WTC11 (cell line): ENCODE data around the gene ANKRD18A. TPM values are rescaled to one million over a fixed set of nuclear protein-coding genes. Genes with fewer than 3 reads are reported as not detected.

Experiments
- ATAC-seq: fragments of 200-7000 bp; cut with Tn5 transposase; 2 replicates; pipeline ENCODE4 v1.10.0; 2021; ENCODE audit warnings: mild to moderate bottlenecking, moderate library complexity
- CTCF ChIA-PET: fragments of 300-600 bp; sonication (Branson Sonifier 250); formaldehyde crosslinking; loops from one replicate; lab custom pipeline; 2021; ENCODE audit warnings: antibody characterized with exemption; lab: Charles Lee
- POLR2A ChIA-PET: fragments of 350-600 bp; sonication (Branson Sonifier 250); formaldehyde crosslinking; loops from one replicate; lab custom pipeline; 2021; ENCODE audit warnings: antibody characterized with exemption; lab: Charles Lee
- DNase-seq: peaks from one replicate; pipeline ENCODE4 v3.0.0; 2021; ENCODE audit warnings: low spot score
- H3K27ac Mint-ChIP-seq: 2 replicates; pipeline ENCODE4 v1.8.0; 2021; ENCODE audit warnings: mixed read lengths
- H3K27me3 Mint-ChIP-seq: 2 replicates; pipeline ENCODE4 v1.8.0; 2021; ENCODE audit warnings: low read depth, mild to moderate bottlenecking, moderate library complexity, mixed read lengths
- H3K36me3 Mint-ChIP-seq: 2 replicates; pipeline ENCODE4 v1.8.0; 2021; ENCODE audit warnings: mixed read lengths
- H3K4me1 Mint-ChIP-seq: 2 replicates; pipeline ENCODE4 v1.8.0; 2022; ENCODE audit warnings: mixed read lengths
- H3K4me3 Mint-ChIP-seq: 2 replicates; pipeline ENCODE4 v1.8.0; 2021; ENCODE audit warnings: mild to moderate bottlenecking, moderate library complexity, mixed read lengths
- H3K9me3 Mint-ChIP-seq: 2 replicates; pipeline ENCODE4 v1.8.0; 2021; ENCODE audit warnings: mixed read lengths
- CBFB ChIP-seq: sonication (generic); formaldehyde crosslinking; IDR thresholded peaks from 2 replicates; pipeline ENCODE4 v1.8.1; 2022; ENCODE audit warnings: mild to moderate bottlenecking, low read depth, missing genetic modification reagents
- MXD4 ChIP-seq: fragments of 250-450 bp; sonication (Bioruptor Pico); IDR thresholded peaks from 2 replicates; pipeline ENCODE4 v1.8.0; 2021; ENCODE audit warnings: mild to moderate bottlenecking, moderate library complexity, borderline replicate concordance
- MYBL2 ChIP-seq: sonication (generic); formaldehyde crosslinking; IDR thresholded peaks from 2 replicates; pipeline ENCODE4 v1.8.1; 2023; ENCODE audit warnings: mild to moderate bottlenecking, moderate library complexity, missing genetic modification reagents
- NR2C2 ChIP-seq: sonication (generic); formaldehyde crosslinking; IDR thresholded peaks from 2 replicates; pipeline ENCODE4 v1.8.0; 2022; ENCODE audit warnings: mild to moderate bottlenecking, missing genetic modification reagents
- ZNF263 ChIP-seq: sonication (generic); formaldehyde crosslinking; IDR thresholded peaks from 2 replicates; pipeline ENCODE4 v1.8.1; 2022; ENCODE audit warnings: low read depth, mild to moderate bottlenecking, moderate library complexity, missing genetic modification reagents
- ZNF671 ChIP-seq: fragments of 250-450 bp; sonication (Bioruptor Pico); IDR thresholded peaks from 2 replicates; pipeline ENCODE4 v1.8.0; 2021; ENCODE audit warnings: mild to moderate bottlenecking
- total RNA-seq: library from RNA; stranded (reverse); gene quantifications from 3 replicates; pipeline ENCODE4 v1.2.3, GENCODE V29; 2021
- TF ChIP-seq, protein P1 (sequence below): sonication (generic); formaldehyde crosslinking; IDR thresholded peaks from 2 replicates; pipeline ENCODE4 v1.8.1; 2022; ENCODE audit warnings: low read depth, mild to moderate bottlenecking, moderate library complexity, missing genetic modification reagents, borderline replicate concordance
- TF ChIP-seq, protein P2 (sequence below): sonication (generic); formaldehyde crosslinking; IDR thresholded peaks from 2 replicates; pipeline ENCODE4 v1.8.1; 2023; ENCODE audit warnings: mild to moderate bottlenecking, missing genetic modification reagents
- TF ChIP-seq, protein P3 (sequence below): sonication (generic); formaldehyde crosslinking; IDR thresholded peaks from 2 replicates; pipeline ENCODE4 v1.8.0; 2022; ENCODE audit warnings: mild to moderate bottlenecking, missing genetic modification reagents
- TF ChIP-seq, protein P4 (sequence below): sonication (generic); formaldehyde crosslinking; conservative IDR thresholded peaks from 2 replicates; pipeline ENCODE4 v1.8.1; 2023; ENCODE audit warnings: mild to moderate bottlenecking, low read depth, missing genetic modification reagents, moderate library complexity
- TF ChIP-seq, protein P5 (sequence below): fragments of 200-600 bp; IDR thresholded peaks from 2 replicates; pipeline ENCODE4 v1.8.0; 2022; ENCODE audit warnings: antibody characterized with exemption
- TF ChIP-seq, protein P6 (sequence below): sonication (generic); formaldehyde crosslinking; IDR thresholded peaks from 2 replicates; pipeline ENCODE4 v1.8.1; 2023; ENCODE audit warnings: mild to moderate bottlenecking, missing genetic modification reagents, borderline replicate concordance
- TF ChIP-seq, protein P7 (sequence below): sonication (generic); formaldehyde crosslinking; IDR thresholded peaks from 2 replicates; pipeline ENCODE4 v1.8.0; 2023; ENCODE audit warnings: mild to moderate bottlenecking, missing genetic modification reagents

The ANKRD18A gene
- total RNA-seq, 1 experiment from 2014 or later = 15.7 TPM

DNA sequence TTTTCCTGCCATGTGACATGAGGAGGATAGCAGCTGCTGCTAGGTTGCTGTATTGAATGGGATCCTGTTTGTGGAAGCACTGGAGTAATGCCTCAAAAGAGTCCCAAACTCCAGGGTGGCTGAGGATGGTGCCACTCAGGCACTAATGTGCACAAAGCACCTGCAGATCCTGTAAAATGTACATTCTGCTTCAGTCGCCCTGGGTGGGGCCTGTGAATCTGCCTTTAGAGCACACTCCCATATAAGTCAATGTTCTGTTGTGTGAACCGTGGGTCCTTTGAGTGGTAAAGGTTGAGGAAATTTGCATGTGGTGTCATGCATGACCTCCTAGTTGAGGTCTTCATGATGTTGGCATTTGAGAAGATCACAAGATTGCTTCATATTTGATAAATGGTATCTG lies 31.6 kb upstream of the ANKRD18A start:
- Mint-ChIP-seq H3K4me3 (no peak overlapping the region), H3K9me3 (peaks cover 18% of the 10 kb centered on the region), H3K27me3 (no peaks in the 10 kb centered on the region), H3K4me1 (no peaks in the 10 kb centered on the region), H3K36me3 (no peaks in the 10 kb centered on the region), H3K27ac (no peak overlapping the region)
- TF ChIP-seq ZNF671 (CRISPR knock-in tag) = no peak
- TF ChIP-seq, protein P1, sequence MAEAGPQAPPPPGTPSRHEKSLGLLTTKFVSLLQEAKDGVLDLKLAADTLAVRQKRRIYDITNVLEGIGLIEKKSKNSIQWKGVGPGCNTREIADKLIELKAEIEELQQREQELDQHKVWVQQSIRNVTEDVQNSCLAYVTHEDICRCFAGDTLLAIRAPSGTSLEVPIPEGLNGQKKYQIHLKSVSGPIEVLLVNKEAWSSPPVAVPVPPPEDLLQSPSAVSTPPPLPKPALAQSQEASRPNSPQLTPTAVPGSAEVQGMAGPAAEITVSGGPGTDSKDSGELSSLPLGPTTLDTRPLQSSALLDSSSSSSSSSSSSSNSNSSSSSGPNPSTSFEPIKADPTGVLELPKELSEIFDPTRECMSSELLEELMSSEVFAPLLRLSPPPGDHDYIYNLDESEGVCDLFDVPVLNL (CRISPR knock-in tag) = no peak
- TF ChIP-seq, protein P2, sequence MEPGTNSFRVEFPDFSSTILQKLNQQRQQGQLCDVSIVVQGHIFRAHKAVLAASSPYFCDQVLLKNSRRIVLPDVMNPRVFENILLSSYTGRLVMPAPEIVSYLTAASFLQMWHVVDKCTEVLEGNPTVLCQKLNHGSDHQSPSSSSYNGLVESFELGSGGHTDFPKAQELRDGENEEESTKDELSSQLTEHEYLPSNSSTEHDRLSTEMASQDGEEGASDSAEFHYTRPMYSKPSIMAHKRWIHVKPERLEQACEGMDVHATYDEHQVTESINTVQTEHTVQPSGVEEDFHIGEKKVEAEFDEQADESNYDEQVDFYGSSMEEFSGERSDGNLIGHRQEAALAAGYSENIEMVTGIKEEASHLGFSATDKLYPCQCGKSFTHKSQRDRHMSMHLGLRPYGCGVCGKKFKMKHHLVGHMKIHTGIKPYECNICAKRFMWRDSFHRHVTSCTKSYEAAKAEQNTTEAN (CRISPR knock-in tag) = no peak
- TF ChIP-seq MYBL2 (CRISPR knock-in tag) = no peak
- TF ChIP-seq, protein P3, sequence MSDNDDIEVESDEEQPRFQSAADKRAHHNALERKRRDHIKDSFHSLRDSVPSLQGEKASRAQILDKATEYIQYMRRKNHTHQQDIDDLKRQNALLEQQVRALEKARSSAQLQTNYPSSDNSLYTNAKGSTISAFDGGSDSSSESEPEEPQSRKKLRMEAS (CRISPR knock-in tag) = no peak
- no peak for TF ChIP-seq ZNF263 (CRISPR knock-in tag)
- TF ChIP-seq CBFB = no peak
- TF ChIP-seq, protein P4, sequence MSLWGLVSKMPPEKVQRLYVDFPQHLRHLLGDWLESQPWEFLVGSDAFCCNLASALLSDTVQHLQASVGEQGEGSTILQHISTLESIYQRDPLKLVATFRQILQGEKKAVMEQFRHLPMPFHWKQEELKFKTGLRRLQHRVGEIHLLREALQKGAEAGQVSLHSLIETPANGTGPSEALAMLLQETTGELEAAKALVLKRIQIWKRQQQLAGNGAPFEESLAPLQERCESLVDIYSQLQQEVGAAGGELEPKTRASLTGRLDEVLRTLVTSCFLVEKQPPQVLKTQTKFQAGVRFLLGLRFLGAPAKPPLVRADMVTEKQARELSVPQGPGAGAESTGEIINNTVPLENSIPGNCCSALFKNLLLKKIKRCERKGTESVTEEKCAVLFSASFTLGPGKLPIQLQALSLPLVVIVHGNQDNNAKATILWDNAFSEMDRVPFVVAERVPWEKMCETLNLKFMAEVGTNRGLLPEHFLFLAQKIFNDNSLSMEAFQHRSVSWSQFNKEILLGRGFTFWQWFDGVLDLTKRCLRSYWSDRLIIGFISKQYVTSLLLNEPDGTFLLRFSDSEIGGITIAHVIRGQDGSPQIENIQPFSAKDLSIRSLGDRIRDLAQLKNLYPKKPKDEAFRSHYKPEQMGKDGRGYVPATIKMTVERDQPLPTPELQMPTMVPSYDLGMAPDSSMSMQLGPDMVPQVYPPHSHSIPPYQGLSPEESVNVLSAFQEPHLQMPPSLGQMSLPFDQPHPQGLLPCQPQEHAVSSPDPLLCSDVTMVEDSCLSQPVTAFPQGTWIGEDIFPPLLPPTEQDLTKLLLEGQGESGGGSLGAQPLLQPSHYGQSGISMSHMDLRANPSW (CRISPR knock-in tag) = no peak
- no peak for TF ChIP-seq NR2C2 (CRISPR knock-in tag)
- TF ChIP-seq MXD4 (CRISPR knock-in tag) = no peak
- TF ChIP-seq, protein P5, sequence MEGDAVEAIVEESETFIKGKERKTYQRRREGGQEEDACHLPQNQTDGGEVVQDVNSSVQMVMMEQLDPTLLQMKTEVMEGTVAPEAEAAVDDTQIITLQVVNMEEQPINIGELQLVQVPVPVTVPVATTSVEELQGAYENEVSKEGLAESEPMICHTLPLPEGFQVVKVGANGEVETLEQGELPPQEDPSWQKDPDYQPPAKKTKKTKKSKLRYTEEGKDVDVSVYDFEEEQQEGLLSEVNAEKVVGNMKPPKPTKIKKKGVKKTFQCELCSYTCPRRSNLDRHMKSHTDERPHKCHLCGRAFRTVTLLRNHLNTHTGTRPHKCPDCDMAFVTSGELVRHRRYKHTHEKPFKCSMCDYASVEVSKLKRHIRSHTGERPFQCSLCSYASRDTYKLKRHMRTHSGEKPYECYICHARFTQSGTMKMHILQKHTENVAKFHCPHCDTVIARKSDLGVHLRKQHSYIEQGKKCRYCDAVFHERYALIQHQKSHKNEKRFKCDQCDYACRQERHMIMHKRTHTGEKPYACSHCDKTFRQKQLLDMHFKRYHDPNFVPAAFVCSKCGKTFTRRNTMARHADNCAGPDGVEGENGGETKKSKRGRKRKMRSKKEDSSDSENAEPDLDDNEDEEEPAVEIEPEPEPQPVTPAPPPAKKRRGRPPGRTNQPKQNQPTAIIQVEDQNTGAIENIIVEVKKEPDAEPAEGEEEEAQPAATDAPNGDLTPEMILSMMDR = no peak
- TF ChIP-seq, protein P6, sequence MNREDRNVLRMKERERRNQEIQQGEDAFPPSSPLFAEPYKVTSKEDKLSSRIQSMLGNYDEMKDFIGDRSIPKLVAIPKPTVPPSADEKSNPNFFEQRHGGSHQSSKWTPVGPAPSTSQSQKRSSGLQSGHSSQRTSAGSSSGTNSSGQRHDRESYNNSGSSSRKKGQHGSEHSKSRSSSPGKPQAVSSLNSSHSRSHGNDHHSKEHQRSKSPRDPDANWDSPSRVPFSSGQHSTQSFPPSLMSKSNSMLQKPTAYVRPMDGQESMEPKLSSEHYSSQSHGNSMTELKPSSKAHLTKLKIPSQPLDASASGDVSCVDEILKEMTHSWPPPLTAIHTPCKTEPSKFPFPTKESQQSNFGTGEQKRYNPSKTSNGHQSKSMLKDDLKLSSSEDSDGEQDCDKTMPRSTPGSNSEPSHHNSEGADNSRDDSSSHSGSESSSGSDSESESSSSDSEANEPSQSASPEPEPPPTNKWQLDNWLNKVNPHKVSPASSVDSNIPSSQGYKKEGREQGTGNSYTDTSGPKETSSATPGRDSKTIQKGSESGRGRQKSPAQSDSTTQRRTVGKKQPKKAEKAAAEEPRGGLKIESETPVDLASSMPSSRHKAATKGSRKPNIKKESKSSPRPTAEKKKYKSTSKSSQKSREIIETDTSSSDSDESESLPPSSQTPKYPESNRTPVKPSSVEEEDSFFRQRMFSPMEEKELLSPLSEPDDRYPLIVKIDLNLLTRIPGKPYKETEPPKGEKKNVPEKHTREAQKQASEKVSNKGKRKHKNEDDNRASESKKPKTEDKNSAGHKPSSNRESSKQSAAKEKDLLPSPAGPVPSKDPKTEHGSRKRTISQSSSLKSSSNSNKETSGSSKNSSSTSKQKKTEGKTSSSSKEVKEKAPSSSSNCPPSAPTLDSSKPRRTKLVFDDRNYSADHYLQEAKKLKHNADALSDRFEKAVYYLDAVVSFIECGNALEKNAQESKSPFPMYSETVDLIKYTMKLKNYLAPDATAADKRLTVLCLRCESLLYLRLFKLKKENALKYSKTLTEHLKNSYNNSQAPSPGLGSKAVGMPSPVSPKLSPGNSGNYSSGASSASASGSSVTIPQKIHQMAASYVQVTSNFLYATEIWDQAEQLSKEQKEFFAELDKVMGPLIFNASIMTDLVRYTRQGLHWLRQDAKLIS = no peak
- TF ChIP-seq, protein P7, sequence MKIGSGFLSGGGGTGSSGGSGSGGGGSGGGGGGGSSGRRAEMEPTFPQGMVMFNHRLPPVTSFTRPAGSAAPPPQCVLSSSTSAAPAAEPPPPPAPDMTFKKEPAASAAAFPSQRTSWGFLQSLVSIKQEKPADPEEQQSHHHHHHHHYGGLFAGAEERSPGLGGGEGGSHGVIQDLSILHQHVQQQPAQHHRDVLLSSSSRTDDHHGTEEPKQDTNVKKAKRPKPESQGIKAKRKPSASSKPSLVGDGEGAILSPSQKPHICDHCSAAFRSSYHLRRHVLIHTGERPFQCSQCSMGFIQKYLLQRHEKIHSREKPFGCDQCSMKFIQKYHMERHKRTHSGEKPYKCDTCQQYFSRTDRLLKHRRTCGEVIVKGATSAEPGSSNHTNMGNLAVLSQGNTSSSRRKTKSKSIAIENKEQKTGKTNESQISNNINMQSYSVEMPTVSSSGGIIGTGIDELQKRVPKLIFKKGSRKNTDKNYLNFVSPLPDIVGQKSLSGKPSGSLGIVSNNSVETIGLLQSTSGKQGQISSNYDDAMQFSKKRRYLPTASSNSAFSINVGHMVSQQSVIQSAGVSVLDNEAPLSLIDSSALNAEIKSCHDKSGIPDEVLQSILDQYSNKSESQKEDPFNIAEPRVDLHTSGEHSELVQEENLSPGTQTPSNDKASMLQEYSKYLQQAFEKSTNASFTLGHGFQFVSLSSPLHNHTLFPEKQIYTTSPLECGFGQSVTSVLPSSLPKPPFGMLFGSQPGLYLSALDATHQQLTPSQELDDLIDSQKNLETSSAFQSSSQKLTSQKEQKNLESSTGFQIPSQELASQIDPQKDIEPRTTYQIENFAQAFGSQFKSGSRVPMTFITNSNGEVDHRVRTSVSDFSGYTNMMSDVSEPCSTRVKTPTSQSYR (CRISPR knock-in tag) = no peak
- ChIA-PET POLR2A (no interaction called here), CTCF (no interaction called here)
- DNase-seq (no peak), ATAC-seq (no peak)
